ENCODE data around the gene SAV1.
"Not testable (repeated sequence)": the region's sequence is repeated elsewhere in the genome, so short reads cannot be mapped to it uniquely, and the experiment has no call there.

The SAV1 gene

GRCh38 chr14:50697659-50698290, 29.7 kb upstream of the SAV1 start:
- no peak overlapping the region for H3K27ac ChIP-seq
- no peak for TF ChIP-seq CTCF (conservative IDR thresholded peaks at IDR 0.05)

GRCh38 chr14:50694260-50694659, 26.2 kb upstream of the SAV1 start:
- H3K27ac ChIP-seq: not testable (repeated sequence)

- TF ChIP-seq CTCF (conservative IDR thresholded peaks at IDR 0.05): no peak
Measured at GRCh38 chr14:50688875-50689274, 20.8 kb upstream of the SAV1 start.

GRCh38 chr14:50679674-50680073, 11.6 kb upstream of the SAV1 start:
- no peak for TF ChIP-seq CTCF (conservative IDR thresholded peaks at IDR 0.05)

More at GRCh38 chr14:50688875-50689274, 20.8 kb upstream of the SAV1 start:
- no peak overlapping the region for H3K27ac ChIP-seq

GRCh38 chr14:50678163-50678562, 10.1 kb upstream of the SAV1 start:
- TF ChIP-seq CTCF (conservative IDR thresholded peaks at IDR 0.05): no peak
- H3K27ac ChIP-seq: no peak overlapping the region

More at GRCh38 chr14:50679674-50680073, 11.6 kb upstream of the SAV1 start:
- H3K27ac ChIP-seq: no peak overlapping the region

- no peak overlapping the region for H3K27ac ChIP-seq
- TF ChIP-seq CTCF (conservative IDR thresholded peaks at IDR 0.05): no peak
Measured at GRCh38 chr14:50677527-50678063, 9.5 kb upstream of the SAV1 start.

GRCh38 chr14:50676814-50677516, 8.9 kb upstream of the SAV1 start:
- no peak for TF ChIP-seq CTCF (conservative IDR thresholded peaks at IDR 0.05)
- H3K27ac ChIP-seq: no peak overlapping the region

GRCh38 chr14:50675597-50675996, 7.5 kb upstream of the SAV1 start:
- TF ChIP-seq CTCF (conservative IDR thresholded peaks at IDR 0.05): no peak

More at GRCh38 chr14:50675597-50675996, 7.5 kb upstream of the SAV1 start:
- H3K27ac ChIP-seq: no peak overlapping the region
